ENCODE data around the gene DOC2A.
"Not testable (repeated sequence)": the region's sequence is repeated elsewhere in the genome, so short reads cannot be mapped to it uniquely, and the experiment has no call there.

The DOC2A gene

GRCh38 chr16:30041841-30042240 lies 31.0 kb upstream of the DOC2A start:
- Histone ChIP-seq H3K36me3 (no peaks in the 10 kb centered on the region), H3K4me3 (ENCODE audit: low read depth in 1 of 2, low read length in 1 of 2) (no peak overlapping the region), H3K9me3 (no peaks in the 10 kb centered on the region), H3K4me1 (ENCODE audit: control insufficient read depth in 1 of 2, insufficient read depth in 1 of 2, low read depth in 1 of 2, low read length in 1 of 2) (no peaks in the 10 kb centered on the region), H3K27ac (no peak overlapping the region), H3K27me3 (peaks cover 10% of the 10 kb centered on the region)
- TF ChIP-seq, protein P1, sequence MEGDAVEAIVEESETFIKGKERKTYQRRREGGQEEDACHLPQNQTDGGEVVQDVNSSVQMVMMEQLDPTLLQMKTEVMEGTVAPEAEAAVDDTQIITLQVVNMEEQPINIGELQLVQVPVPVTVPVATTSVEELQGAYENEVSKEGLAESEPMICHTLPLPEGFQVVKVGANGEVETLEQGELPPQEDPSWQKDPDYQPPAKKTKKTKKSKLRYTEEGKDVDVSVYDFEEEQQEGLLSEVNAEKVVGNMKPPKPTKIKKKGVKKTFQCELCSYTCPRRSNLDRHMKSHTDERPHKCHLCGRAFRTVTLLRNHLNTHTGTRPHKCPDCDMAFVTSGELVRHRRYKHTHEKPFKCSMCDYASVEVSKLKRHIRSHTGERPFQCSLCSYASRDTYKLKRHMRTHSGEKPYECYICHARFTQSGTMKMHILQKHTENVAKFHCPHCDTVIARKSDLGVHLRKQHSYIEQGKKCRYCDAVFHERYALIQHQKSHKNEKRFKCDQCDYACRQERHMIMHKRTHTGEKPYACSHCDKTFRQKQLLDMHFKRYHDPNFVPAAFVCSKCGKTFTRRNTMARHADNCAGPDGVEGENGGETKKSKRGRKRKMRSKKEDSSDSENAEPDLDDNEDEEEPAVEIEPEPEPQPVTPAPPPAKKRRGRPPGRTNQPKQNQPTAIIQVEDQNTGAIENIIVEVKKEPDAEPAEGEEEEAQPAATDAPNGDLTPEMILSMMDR (IDR thresholded peaks at IDR 0.05) = no peak

- not testable (repeated sequence) for H3K4me3 ChIP-seq (ENCODE audit: low read depth in 1 of 2, low read length in 1 of 2); H3K36me3 ChIP-seq; H3K4me1 ChIP-seq (ENCODE audit: control insufficient read depth in 1 of 2, insufficient read depth in 1 of 2, low read depth in 1 of 2, low read length in 1 of 2); H3K27ac ChIP-seq; H3K9me3 ChIP-seq
- peaks cover 19% of the 10 kb centered on the region for H3K27me3 ChIP-seq
Measured at GRCh38 chr16:30040690-30041089, 29.9 kb upstream of the DOC2A start.

DNA sequence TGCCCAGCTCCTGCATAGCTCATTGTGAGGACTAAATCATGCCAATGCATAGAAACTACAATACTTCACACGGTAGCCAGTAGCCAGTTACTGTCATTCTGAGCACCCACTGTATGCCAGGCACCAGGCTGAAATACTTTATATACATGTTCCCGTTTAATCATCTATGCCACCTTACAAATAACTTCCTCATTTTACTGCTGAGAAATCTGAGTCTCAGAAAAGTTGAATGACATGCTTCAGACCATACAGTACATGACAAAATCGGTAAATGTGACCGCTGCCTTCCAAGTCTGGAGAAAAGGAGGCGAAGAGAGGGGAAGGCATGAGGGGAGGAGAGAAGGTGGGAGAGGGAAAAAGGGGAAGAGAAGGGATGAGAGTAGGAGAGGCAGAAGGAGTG lies 29.4 kb upstream of the DOC2A start:
- TF ChIP-seq, protein P1 (IDR thresholded peaks at IDR 0.05) = no peak
- no peak overlapping the region for H3K4me3 ChIP-seq (ENCODE audit: low read depth in 1 of 2, low read length in 1 of 2)
- no peaks in the 10 kb centered on the region for H3K9me3 ChIP-seq
- H3K27me3 ChIP-seq = peaks cover 22% of the 10 kb centered on the region
- H3K36me3 ChIP-seq = no peaks in the 10 kb centered on the region
- no peak overlapping the region for H3K27ac ChIP-seq
- H3K4me1 ChIP-seq (ENCODE audit: control insufficient read depth in 1 of 2, insufficient read depth in 1 of 2, low read depth in 1 of 2, low read length in 1 of 2) = no peaks in the 10 kb centered on the region

DNA sequence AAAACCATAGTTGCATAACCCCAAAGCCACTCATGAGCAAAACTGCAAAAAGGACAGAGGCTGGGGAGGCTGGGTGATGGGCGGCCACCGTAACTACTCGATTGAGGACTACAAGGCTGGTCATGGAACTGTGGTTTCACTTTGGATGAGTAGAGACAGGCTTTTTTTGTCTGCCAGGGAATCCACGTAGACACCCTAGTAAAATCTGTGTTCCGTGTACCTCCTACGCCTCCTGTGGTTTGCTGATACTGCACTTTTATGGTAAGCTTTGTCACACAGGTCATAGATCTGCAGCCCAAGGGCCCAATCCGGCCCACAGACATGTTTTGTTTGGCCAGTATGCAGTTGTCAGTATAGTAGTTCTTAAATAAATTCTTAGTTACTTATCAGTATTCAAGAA lies 22.4 kb upstream of the DOC2A start:
- Histone ChIP-seq H3K4me1 (ENCODE audit: control insufficient read depth in 1 of 2, insufficient read depth in 1 of 2, low read depth in 1 of 2, low read length in 1 of 2) (peaks cover 0 to 6% of the 10 kb centered on the region in 2 experiments), H3K27me3 (peaks cover 78% of the 10 kb centered on the region), H3K27ac (no peak overlapping the region), H3K36me3 (no peaks in the 10 kb centered on the region), H3K4me3 (ENCODE audit: low read depth in 1 of 2, low read length in 1 of 2) (no peak overlapping the region), H3K9me3 (no peaks in the 10 kb centered on the region)
- TF ChIP-seq, protein P1 (IDR thresholded peaks at IDR 0.05) = no peak

- Histone ChIP-seq H3K9me3 (no peaks in the 10 kb centered on the region), H3K27me3 (peaks cover 88% of the 10 kb centered on the region), H3K36me3 (no peaks in the 10 kb centered on the region), H3K4me3 (ENCODE audit: low read depth in 1 of 2, low read length in 1 of 2) (no peak overlapping the region), H3K4me1 (ENCODE audit: control insufficient read depth in 1 of 2, insufficient read depth in 1 of 2, low read depth in 1 of 2, low read length in 1 of 2) (peaks cover 0 to 6% of the 10 kb centered on the region in 2 experiments), H3K27ac (no peak overlapping the region)
- TF ChIP-seq, protein P1 (IDR thresholded peaks at IDR 0.05) = peak; percentile 84
Measured at GRCh38 chr16:30032083-30032819, 21.4 kb upstream of the DOC2A start.

DNA sequence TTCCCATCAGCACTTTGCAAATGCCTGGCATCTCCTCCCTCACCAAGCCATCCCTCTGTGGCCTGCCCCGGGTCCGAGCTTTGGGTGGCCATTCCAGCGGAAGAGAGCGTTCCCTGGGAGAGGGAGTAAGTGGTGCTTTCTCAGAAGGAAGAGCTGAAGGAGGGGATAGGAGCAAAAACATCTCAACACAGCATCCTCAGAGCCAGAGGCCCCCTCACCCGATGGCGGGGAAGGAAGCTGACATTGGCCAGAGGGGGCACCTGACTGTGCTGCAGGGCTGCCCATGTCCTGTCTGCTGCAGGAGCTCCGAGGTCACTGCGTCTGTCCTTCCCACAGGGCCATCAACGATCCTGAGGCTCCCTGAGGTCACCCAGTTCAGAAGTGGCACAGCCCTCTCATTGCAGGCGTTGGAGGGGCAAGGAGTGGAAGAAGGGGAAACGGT lies 20.7 kb upstream of the DOC2A start:
- H3K4me1 ChIP-seq (ENCODE audit: control insufficient read depth in 1 of 2, insufficient read depth in 1 of 2, low read depth in 1 of 2, low read length in 1 of 2) = peaks cover 0 to 6% of the 10 kb centered on the region in 2 experiments
- TF ChIP-seq, protein P1 (IDR thresholded peaks at IDR 0.05) = no peak
- no peak overlapping the region for H3K27ac ChIP-seq
- H3K36me3 ChIP-seq = no peaks in the 10 kb centered on the region
- H3K9me3 ChIP-seq = no peaks in the 10 kb centered on the region
- peaks cover 95% of the 10 kb centered on the region for H3K27me3 ChIP-seq
- no peak overlapping the region for H3K4me3 ChIP-seq (ENCODE audit: low read depth in 1 of 2, low read length in 1 of 2)

Measured in neutrophil (primary cell).